Measurements from ENCODE around the gene LPIN2.

Gene LPIN2

GRCh38 chr18:2968606-2969005, 44.3 kb downstream of the LPIN2 start:
- H3K4me3 ChIP-seq (ENCODE audit: low read depth, low read length): no peak overlapping the region
- TF ChIP-seq CTCF (IDR thresholded peaks at IDR 0.05; ENCODE audit: low read depth, low read length) (no peak), MAX (IDR thresholded peaks at IDR 0.05; ENCODE audit: low read depth, low read length) (no peak)
- DNase-seq (ENCODE audit: low read depth): no peak

- no peak overlapping the region for H3K4me3 ChIP-seq (ENCODE audit: low read depth, low read length)
- DNase-seq (ENCODE audit: low read depth): no peak
- TF ChIP-seq CTCF (IDR thresholded peaks at IDR 0.05; ENCODE audit: low read depth, low read length) (no peak), POLR2A (IDR thresholded peaks at IDR 0.05; ENCODE audit: extremely low read depth, insufficient read length) (no peak), MYC (IDR thresholded peaks at IDR 0.05; ENCODE audit: low read depth, low read length) (no peak), MAX (IDR thresholded peaks at IDR 0.05; ENCODE audit: low read depth, low read length) (no peak)
These were observed 45.1 kb downstream of the LPIN2 start for GRCh38 chr18:2967820-2968219.

GRCh38 chr18:2967357-2967756, 45.6 kb downstream of the LPIN2 start:
- DNase-seq (ENCODE audit: low read depth): no peak
- no peak overlapping the region for H3K4me3 ChIP-seq (ENCODE audit: low read depth, low read length)
- TF ChIP-seq MAX (IDR thresholded peaks at IDR 0.05; ENCODE audit: low read depth, low read length) (no peak), CTCF (IDR thresholded peaks at IDR 0.05; ENCODE audit: low read depth, low read length) (no peak), POLR2A (IDR thresholded peaks at IDR 0.05; ENCODE audit: extremely low read depth, insufficient read length) (no peak), MYC (IDR thresholded peaks at IDR 0.05; ENCODE audit: low read depth, low read length) (no peak)

GRCh38 chr18:2966560-2966959, 46.4 kb downstream of the LPIN2 start:
- DNase-seq (ENCODE audit: low read depth): no peak
- TF ChIP-seq POLR2A (IDR thresholded peaks at IDR 0.05; ENCODE audit: extremely low read depth, insufficient read length) (no peak), MYC (IDR thresholded peaks at IDR 0.05; ENCODE audit: low read depth, low read length) (no peak), MAX (IDR thresholded peaks at IDR 0.05; ENCODE audit: low read depth, low read length) (no peak), CTCF (IDR thresholded peaks at IDR 0.05; ENCODE audit: low read depth, low read length) (no peak)
- H3K4me3 ChIP-seq (ENCODE audit: low read depth, low read length): no peak overlapping the region

GRCh38 chr18:2965797-2966196, 47.1 kb downstream of the LPIN2 start:
- DNase-seq (ENCODE audit: low read depth): no peak
- no peak overlapping the region for H3K4me3 ChIP-seq (ENCODE audit: low read depth, low read length)
- TF ChIP-seq MYC (IDR thresholded peaks at IDR 0.05; ENCODE audit: low read depth, low read length) (no peak), CTCF (IDR thresholded peaks at IDR 0.05; ENCODE audit: low read depth, low read length) (no peak), MAX (IDR thresholded peaks at IDR 0.05; ENCODE audit: low read depth, low read length) (no peak), POLR2A (IDR thresholded peaks at IDR 0.05; ENCODE audit: extremely low read depth, insufficient read length) (no peak)
